DLD1 (cell line): ENCODE results near the gene CPD.

Experiments used
- in situ Hi-C: cut with HindIII; loops from 2 replicates; pipeline ENCODE4 v1.10.0; 2017; ENCODE audit warnings: low sequenced_read_pairs

CPD gene

DNA sequence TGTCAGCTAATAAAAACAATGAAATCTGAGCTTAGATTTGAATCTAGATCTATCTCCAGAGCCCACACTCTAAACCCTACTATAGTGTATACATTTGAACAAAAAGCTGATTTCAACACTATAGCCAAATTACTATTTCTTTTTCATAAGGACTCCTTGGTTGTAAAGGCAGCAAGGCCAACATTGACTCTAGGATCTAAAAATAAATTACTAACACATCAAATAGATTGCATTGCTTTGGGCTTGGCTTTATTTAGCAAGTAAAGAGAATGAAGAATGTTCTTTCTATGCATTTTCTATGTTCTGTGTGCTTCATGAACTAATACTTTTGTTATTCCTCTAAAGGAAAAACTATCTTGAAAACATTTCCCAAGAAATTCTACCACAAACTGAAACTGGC is 103.8 kb downstream of the CPD start:
- in situ Hi-C loops: loop anchor here (5.0 kb wide), 1 partner anchor 135 kb away; no protein-coding TSS in a partner anchor

DNA sequence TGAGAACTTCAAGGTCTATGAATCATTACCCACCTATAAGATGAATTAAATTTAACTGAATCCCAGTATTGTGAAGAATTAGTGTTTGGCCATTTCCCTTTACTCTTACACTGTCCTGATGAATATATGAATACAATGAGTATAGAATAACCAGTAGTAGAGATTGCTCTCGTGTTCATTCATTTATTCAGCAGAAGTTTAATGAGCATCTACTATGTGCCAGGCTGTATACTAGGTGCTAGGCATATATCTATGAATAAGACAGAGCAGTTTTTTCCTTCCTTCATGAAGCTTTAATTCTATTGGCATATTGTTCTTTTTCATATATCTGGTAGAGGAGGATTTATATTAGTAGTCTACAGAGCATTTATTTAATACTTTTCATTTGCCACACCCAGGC is 104.4 kb downstream of the CPD start:
- in situ Hi-C loops: loop anchor here (5.0 kb wide), 1 partner anchor 136 kb away; no protein-coding TSS in a partner anchor

- in situ Hi-C loops: no loop called here
Measured at GRCh38 chr17:30493780-30494179, 115.1 kb downstream of the CPD start.

- in situ Hi-C loops: no loop called here
Measured at GRCh38 chr17:30495586-30495985, 116.9 kb downstream of the CPD start.

GRCh38 chr17:30503558-30503957 is 124.8 kb downstream of the CPD start:
- in situ Hi-C loops: no loop called here

GRCh38 chr17:30505868-30506417 is 127.2 kb downstream of the CPD start:
- in situ Hi-C loops: no loop called here

- in situ Hi-C loops: no loop called here
Measured at GRCh38 chr17:30506481-30506880, 127.8 kb downstream of the CPD start.

- in situ Hi-C loops: no loop called here
Measured at GRCh38 chr17:30513346-30513745, 134.6 kb downstream of the CPD start.

GRCh38 chr17:30514895-30515596 is 136.3 kb downstream of the CPD start:
- in situ Hi-C loops: no loop called here

DNA sequence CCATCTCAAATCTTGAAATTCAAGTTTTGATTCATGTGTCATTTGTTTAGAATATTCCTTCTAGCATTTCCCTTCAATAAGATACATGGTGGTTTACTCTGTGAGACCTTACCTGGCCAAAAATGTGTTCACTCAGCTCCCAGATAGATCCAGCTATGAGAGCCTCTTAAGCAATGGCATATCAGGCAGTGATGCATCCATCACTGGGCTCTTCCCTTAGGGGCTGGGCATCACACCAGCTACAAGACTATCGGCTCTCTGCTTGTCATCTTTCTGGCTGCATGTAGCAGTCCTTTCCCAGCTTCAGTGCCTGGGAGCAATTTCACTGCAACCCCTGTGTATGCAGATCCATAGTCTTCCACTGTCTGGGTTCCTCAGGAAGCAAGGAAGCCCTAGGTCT is 139.1 kb downstream of the CPD start:
- in situ Hi-C loops: no loop called here

- in situ Hi-C loops: no loop called here
Measured at GRCh38 chr17:30519166-30519565, 140.4 kb downstream of the CPD start.
